MM.1S (cell line): Measurements from ENCODE around the gene ARRDC3.

Experiments
- DNase-seq: peaks from one replicate; pipeline ENCODE4 v3.0.0-alpha.2; 2015
- H2AFZ ChIP-seq: fragments of 300-600 bp; sonication (generic); 2 replicates; pipeline ENCODE4 v1.6.0; 2016; ENCODE audit warnings: antibody characterized with exemption, low read length
- H3F3A ChIP-seq: fragments of 300-600 bp; sonication (generic); 2 replicates; pipeline ENCODE4 v1.6.1; 2016; ENCODE audit warnings: mild to moderate bottlenecking, antibody characterized with exemption, low read length, moderate library complexity, mixed read lengths; ENCODE audit not compliant: insufficient read depth
- H3K27ac ChIP-seq: fragments of 300-600 bp; sonication (generic); 2 replicates; pipeline ENCODE4 v1.5.1; 2016; ENCODE audit warnings: mild to moderate bottlenecking, low read length
- H3K27me3 ChIP-seq: fragments of 300-600 bp; sonication (generic); replicated peaks from 2 replicates; pipeline ENCODE4 v1.6.0; 2016; ENCODE audit warnings: low read length; ENCODE audit not compliant: insufficient read depth
- H3K36me3 ChIP-seq: fragments of 300-600 bp; sonication (generic); replicated peaks from 2 replicates; pipeline ENCODE4 v1.6.1; 2016; ENCODE audit warnings: mild to moderate bottlenecking, low read length, mixed read lengths; ENCODE audit not compliant: insufficient read depth
- H3K4me1 ChIP-seq: fragments of 300-600 bp; sonication (generic); 2 replicates; pipeline ENCODE4 v1.6.1; 2016; ENCODE audit warnings: low read length, mixed read lengths
- H3K4me2 ChIP-seq: fragments of 300-600 bp; sonication (generic); 2 replicates; pipeline ENCODE4 v1.6.0; 2016; ENCODE audit warnings: low read depth, low read length
- H3K4me3 ChIP-seq: fragments of 300-600 bp; sonication (generic); 2 replicates; pipeline ENCODE4 v1.5.1; 2016; ENCODE audit warnings: low read length, mixed read lengths
- H3K79me2 ChIP-seq: fragments of 300-600 bp; sonication (generic); 2 replicates; pipeline ENCODE4 v1.6.1; 2016; ENCODE audit warnings: mixed run types, low read length, mixed read lengths
- H3K9ac ChIP-seq: fragments of 300-600 bp; sonication (generic); 2 replicates; pipeline ENCODE4 v1.6.1; 2016; ENCODE audit warnings: low read length, mixed read lengths
- H3K9me2 ChIP-seq: fragments of 300-600 bp; sonication (generic); replicated peaks from 2 replicates; pipeline ENCODE4 v1.6.1; 2016; ENCODE audit warnings: mild to moderate bottlenecking, low read length, mixed read lengths; ENCODE audit not compliant: insufficient read depth
- H3K9me3 ChIP-seq: fragments of 300-600 bp; sonication (generic); replicated peaks from 2 replicates; pipeline ENCODE4 v1.6.1; 2016; ENCODE audit warnings: mild to moderate bottlenecking, low read length, mixed read lengths; ENCODE audit not compliant: insufficient read depth
- H4K20me1 ChIP-seq: fragments of 300-600 bp; sonication (generic); 2 replicates; pipeline ENCODE4 v1.6.1; 2016; ENCODE audit warnings: mild to moderate bottlenecking, low read length, moderate library complexity, mixed read lengths; ENCODE audit not compliant: insufficient read depth
- EZH2 ChIP-seq: fragments of 300-600 bp; sonication (generic); optimal IDR thresholded peaks from 2 replicates; pipeline ENCODE3; 2017; ENCODE audit warnings: low read depth, mild to moderate bottlenecking, antibody characterized with exemption, low read length, mixed read lengths
- EZH2phosphoT487 ChIP-seq: fragments of 300-600 bp; sonication (generic); IDR thresholded peaks from 2 replicates; pipeline ENCODE4 v1.6.1; 2018; ENCODE audit warnings: antibody characterized with exemption, low read length
- TF ChIP-seq, protein P1 (sequence below): fragments of 300-600 bp; sonication (generic); IDR thresholded peaks from 2 replicates; pipeline ENCODE4 v1.5.1; 2016; ENCODE audit warnings: antibody characterized with exemption, low read length, mixed read lengths

Gene ARRDC3

DNA sequence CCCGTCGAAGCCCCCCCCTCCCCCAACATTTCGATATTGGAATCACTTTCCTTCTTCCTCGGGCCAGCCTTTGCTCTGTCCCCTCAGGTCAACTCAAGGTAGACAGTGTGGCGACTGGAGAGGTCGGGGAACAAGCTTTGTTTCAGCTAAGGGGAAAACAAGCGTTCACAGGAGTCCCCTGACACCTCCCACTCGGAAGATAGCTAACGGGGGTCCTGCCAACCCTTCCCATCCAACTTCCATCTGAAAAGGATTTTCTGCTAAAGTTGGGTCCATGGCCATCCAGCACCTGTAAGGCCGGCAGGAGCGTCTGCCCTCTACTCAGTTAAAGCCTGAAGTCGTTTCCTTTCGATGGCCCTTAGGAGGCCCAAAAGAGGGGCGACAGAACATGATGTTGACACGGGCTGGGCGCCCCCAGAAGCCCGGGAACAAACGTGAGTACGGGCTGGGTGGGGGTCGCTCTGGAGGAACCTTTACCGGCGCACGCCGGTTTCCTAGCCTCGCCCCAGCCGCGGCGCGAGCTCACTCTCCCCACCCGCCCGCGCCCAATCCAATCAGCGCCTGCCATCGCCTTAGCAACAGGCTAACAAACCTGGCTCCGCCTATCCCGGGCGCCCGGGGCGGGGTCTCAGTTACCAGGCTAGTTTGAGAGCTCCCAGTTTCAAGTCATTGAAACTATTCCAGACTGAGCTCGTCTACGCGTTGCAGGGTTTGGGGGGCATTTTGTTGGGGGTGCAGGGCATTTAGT, 2.5 kb downstream of the ARRDC3 start:
- H3K4me3 ChIP-seq: peak overlapping the region; percentile 98

DNA sequence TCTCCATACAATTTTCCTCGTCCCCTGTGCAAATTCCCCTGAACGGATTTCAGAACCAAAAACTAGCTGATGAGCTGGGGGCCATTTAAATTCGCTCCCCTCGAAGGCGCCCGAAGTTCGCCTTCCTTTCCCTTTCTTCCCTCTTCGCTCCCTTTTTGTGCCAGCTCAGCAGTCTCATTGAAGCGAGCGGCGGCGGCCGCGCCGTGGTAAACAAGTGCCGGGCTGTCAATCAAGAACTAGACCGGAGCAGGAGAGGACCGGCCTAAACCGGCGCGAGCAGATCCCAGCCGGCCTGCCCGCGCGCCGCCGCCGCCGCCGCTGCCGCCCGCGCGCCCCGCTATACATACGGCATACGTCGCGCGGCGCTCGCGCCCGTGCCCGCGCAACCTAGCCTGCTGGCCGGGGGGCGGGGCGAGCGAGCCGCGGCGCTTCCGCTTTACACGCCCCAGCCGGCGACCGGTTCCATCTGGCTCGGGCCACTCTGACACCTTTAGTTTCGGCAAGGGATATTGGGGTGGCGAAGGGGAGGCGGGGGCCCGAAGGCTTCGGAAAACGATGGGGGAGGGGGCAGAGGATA, 3.1 kb downstream of the ARRDC3 start:
- Histone ChIP-seq H3K4me2 (peak overlapping the region; percentile 66), H3K36me3 (peaks cover under 1% of the 10 kb centered on the region; the same call in 1 of the 2 replicates), H3K4me1 (0 out of 2 replicates have a peak, but pooled peaks cover 6% of the 10 kb centered on the region), H3K4me3 (peak overlapping the region; percentile 98), H3F3A (peaks cover 54% of the 10 kb centered on the region), H3K9me3 (no peaks in the 10 kb centered on the region), H2AFZ (no peak overlapping the region), H4K20me1 (no peaks in the 10 kb centered on the region; the same call in 1 of the 2 replicates), H3K27ac (peak overlapping the region; percentile 98), H3K79me2 (peaks cover 79% of the 10 kb centered on the region), H3K9ac (peak overlapping the region; percentile 100), H3K27me3 (no peaks in the 10 kb centered on the region), H3K9me2 (no peaks in the 10 kb centered on the region)
- TF ChIP-seq EZH2: no peak
- no peak for TF ChIP-seq EZH2phosphoT487
- TF ChIP-seq, protein P1, sequence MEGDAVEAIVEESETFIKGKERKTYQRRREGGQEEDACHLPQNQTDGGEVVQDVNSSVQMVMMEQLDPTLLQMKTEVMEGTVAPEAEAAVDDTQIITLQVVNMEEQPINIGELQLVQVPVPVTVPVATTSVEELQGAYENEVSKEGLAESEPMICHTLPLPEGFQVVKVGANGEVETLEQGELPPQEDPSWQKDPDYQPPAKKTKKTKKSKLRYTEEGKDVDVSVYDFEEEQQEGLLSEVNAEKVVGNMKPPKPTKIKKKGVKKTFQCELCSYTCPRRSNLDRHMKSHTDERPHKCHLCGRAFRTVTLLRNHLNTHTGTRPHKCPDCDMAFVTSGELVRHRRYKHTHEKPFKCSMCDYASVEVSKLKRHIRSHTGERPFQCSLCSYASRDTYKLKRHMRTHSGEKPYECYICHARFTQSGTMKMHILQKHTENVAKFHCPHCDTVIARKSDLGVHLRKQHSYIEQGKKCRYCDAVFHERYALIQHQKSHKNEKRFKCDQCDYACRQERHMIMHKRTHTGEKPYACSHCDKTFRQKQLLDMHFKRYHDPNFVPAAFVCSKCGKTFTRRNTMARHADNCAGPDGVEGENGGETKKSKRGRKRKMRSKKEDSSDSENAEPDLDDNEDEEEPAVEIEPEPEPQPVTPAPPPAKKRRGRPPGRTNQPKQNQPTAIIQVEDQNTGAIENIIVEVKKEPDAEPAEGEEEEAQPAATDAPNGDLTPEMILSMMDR: no peak
- DNase-seq: peak; percentile 97

More for the DNA sequence above, 2.5 kb downstream of the ARRDC3 start:
- Histone ChIP-seq H3K27ac (peak overlapping the region; percentile 98), H3F3A (peaks cover 52% of the 10 kb centered on the region), H3K9me3 (no peaks in the 10 kb centered on the region), H4K20me1 (no peaks in the 10 kb centered on the region; the same call in 1 of the 2 replicates), H3K9ac (peak overlapping the region; percentile 100), H2AFZ (no peak overlapping the region), H3K4me2 (peak overlapping the region; percentile 66), H3K9me2 (no peaks in the 10 kb centered on the region), H3K4me1 (0 out of 2 replicates have a peak, but pooled peaks cover 6% of the 10 kb centered on the region), H3K79me2 (peaks cover 77% of the 10 kb centered on the region), H3K36me3 (no peaks in the 10 kb centered on the region; the same call in 1 of the 2 replicates), H3K27me3 (no peaks in the 10 kb centered on the region)
- peak; percentile 97 for DNase-seq
- TF ChIP-seq EZH2: no peak
- TF ChIP-seq EZH2phosphoT487: no peak
- TF ChIP-seq, protein P1: no peak

DNA sequence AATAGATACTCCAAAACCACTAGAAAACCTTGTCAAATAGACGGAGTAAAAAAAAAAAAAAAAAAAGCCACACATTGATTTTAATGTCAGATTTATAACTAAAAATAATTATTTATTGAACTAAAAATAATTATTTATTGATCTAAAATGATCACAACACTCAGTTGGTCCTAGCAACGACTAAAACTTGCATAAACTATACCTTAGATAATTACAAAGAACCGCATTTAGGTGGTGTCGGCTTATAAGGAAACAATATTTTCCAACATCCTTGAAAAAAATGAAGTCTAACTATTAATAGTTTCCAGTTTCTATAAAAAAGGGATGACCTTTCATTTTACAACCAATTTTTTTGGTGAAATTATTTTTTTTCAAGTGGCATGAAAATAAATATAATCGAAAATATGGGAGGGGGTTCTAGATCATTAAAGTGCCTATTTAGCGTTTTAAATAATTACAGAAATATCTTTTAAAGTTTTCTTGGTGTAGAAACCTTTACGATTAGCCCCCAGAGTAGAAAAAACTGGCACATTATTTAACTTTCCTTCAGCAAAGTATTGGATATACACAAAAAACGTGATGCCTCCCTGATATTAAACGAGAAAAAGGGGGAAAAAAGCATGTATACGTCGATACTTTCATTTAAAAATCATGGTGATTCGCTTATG, 3.7 kb downstream of the ARRDC3 start:
- Histone ChIP-seq H3K79me2 (peaks cover 83% of the 10 kb centered on the region), H4K20me1 (no peaks in the 10 kb centered on the region; the same call in 1 of the 2 replicates), H3K4me2 (peak overlapping the region; percentile 61), H3K9me2 (no peaks in the 10 kb centered on the region), H3K27me3 (no peaks in the 10 kb centered on the region), H3K27ac (peak overlapping the region; percentile 92), H3K9ac (peak overlapping the region; percentile 97), H3K36me3 (peaks cover 6% of the 10 kb centered on the region; the same call in 1 of the 2 replicates), H3F3A (peaks cover 56% of the 10 kb centered on the region), H3K4me1 (0 out of 2 replicates have a peak, but pooled peaks cover 6% of the 10 kb centered on the region), H2AFZ (no peak overlapping the region), H3K4me3 (peak overlapping the region; percentile 74), H3K9me3 (no peaks in the 10 kb centered on the region)
- no peak for TF ChIP-seq EZH2phosphoT487
- TF ChIP-seq, protein P1: no peak
- no peak for TF ChIP-seq EZH2
- DNase-seq: no peak
